HG02973 (cell line): ENCODE measurements around the gene USP11.
"Not testable (repeated sequence)": the region's sequence is repeated elsewhere in the genome, so short reads cannot be mapped to it uniquely, and the experiment has no call there.

ENCODE experiments used
- ATAC-seq: cut with Tn5 transposase; IDR thresholded peaks from one replicate; pipeline ENCODE4 v1.9.1; 2021; ENCODE audit warnings: moderate library complexity; ENCODE audit not compliant: unreplicated experiment

Gene USP11

DNA sequence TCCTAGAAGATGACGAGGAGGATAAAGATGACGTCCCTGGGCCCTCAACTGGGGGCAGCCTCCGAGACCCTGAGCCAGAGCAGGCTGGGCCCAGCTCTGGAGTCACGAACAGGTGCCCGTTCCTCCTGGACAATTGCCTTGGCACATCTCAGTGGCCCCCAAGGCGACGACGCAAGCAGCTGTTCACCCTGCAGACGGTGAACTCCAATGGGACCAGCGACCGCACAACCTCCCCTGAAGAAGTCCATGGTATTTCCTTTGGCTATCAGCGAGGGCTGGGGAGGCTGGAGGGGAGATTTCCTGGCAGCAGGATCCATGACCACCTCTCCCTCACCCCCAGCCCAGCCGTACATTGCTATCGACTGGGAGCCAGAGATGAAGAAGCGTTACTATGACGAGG lies 11.9 kb downstream of the USP11 start:
- no peak for ATAC-seq

DNA sequence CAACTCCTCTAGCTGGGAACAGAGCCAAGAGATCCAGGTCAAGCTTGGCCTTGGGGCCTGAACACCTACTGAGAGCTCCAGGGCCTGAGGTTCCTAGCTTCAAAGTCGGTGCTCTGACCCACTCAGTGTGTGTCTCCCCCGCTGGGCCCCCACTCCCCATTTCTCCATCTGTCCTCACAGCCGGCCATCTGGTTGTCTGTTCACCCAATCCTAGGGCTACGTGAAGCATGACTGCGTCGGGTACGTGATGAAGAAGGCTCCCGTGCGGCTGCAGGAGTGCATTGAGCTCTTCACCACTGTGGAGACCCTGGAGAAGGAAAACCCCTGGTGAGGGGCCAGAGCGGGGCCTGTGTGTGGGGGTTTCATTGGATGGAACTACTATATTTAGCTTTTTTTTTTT lies 12.3 kb downstream of the USP11 start:
- ATAC-seq: no peak

DNA sequence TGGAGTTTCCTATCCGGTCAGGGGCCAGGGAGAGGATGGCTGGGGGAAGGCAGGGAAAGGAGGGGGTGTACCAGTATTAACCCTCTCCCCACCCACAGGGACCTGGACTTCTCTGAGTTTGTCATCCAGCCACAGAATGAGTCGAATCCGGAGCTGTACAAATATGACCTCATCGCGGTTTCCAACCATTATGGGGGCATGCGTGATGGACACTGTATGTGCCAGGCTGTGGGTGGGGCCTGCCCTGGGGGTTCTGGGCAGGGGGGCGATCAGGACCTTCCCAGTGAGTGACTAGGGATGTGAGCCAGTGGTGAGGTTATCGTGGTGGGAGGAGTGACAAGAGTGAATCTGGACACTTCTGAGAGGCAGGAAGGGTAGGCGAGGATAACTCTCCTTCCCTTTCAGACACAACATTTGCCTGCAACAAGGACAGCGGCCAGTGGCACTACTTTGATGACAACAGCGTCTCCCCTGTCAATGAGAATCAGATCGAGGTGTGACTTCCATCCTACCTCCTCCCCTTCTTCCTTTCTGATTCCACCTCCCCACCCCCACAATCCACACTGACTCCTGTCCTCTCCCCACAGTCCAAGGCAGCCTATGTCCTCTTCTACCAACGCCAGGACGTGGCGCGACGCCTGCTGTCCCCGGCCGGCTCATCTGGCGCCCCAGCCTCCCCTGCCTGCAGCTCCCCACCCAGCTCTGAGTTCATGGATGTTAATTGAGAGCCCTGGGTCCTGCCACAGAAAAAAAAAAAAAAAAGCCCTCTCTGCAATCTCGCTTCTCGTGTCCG lies 14.6 kb downstream of the USP11 start:
- ATAC-seq: no peak

DNA sequence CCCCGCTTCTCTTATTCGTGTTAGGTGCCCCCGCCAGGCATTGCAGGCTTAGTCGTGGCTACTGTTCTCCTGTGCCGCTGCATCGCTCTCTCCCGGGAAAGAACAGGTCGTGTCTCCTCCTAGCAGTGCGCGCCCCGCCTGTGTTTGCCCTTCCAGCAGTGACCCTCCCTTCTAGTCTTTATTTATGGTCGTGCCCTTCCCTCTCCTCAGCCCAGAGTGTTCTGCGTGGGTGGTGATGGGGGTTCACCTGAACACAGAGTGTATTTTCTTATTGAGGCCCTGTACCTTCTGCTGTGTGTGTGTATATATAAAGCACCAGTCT lies 15.2 kb downstream of the USP11 start:
- no peak for ATAC-seq

DNA sequence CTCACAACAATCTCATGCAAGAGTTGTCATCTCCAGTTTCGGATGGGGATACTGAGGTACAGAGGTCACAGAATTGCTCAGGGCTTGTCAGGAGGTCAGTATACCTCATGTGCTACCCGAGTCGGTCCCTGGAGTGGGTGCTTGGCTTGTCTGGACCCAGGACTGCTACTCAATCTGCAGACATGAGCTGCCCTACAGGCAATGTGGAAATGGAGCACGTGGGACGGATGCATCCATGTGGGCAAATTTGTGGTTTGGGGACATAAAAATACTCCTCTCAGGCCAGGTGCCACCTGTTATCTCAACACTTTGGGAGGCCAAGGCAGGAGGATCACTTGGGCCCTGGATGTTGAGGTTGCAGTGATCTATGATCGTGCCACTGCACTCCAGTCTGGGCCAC lies 15.8 kb downstream of the USP11 start:
- no peak for ATAC-seq

DNA sequence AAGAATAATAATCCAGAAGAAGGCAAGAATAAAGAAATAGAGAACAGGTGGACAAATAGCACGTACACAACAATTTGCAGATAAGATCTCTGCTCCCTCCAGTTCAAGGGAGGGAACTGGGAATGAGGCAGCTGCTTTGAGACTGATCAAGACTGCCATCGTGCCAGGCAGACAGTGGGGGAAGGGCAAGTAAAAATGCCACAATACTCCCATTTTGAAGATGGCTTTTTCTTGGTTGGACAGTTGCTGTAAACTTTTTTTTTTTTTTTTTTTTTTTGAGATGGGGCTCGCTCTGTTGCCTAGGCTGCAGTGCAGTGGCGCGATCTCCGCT lies 17.2 kb downstream of the USP11 start:
- no peak for ATAC-seq

DNA sequence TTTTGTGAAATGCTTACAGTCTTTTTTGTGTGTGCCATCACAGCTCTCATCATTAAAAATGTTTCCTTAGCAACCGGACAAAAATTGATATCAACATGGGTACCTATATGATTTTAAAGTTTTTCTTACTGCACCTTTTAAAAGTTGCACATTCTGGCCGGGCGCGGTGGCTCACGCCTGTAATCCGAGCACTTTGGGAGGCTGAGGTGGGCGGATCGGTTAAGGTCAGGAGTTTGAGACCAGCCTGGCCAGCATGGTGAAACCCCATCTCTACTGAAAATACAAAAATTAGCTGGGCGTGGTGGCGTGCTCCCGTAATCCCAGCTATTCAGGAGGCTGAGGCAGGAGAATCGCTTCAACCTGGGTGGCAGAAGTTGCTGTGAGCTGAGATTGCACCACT lies 24.8 kb downstream of the USP11 start:
- not testable (repeated sequence) for ATAC-seq

DNA sequence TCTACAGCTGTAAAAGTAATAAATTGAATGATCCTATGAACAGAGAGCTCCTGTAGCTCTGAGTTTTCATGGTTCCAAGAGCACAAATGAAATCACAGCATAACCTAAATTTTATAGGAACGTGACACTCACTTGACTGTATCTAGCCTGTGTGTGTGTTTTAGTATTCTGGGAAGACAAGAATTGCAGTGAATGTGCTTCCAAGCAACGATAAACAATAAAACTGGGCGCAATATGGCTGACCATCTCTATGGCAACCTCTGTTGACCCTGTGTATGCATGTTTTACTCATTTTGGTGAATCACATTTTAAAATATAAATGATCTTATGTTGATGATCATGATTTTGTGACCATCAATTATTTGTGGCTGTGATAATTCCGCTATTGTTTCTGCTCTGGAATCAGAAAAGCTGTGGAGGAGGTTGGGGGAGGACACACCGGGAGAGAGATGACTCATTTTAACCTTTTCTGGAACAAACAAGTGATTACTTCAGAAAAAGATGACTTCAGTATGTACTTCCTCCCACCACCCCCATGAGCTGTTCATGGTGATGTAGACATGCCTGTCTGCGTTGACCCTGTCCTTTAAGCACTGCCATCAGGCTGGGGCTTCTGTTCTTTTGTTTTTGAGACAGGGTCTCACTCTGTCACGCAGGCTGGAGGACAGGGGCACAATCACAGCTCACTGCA lies 31.8 kb downstream of the USP11 start:
- no peak for ATAC-seq

DNA sequence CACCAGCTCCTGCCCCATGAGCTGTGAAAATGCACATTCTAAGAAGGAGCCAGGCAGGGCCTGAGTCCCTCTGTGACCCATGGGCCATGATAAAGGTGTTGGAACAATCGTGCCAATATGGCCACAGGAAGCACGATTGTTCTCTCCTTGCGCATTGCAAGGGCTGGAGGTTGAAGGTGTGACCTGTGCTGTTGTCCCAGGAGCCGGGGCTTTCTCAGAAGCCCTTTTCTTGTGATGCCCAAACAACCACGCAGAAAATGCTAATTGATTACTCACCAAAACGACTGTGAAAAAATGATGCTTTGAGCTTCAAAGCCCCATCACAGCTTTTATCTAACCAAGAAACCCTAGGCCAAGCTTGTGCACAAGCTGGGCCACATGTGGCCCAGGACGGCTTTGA lies 33.8 kb downstream of the USP11 start:
- ATAC-seq: no peak

DNA sequence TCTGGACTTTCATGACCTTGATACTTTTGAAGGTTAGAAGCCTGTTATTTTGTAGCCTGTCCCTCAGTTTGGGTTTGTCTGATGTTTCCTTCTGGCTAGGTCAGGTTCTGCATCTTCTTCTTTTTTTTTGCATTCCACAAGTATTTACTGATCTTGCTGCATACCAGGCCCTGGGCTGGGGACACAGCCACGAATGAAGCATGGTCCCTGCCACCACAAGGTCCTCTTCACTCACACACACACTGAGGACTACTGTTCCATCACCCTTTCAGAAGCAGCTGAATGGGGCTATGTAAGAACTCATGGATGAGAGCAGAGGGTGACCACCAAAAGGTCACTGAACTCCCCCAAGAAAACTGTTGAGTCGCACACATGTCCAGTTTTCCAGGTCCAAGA lies 39.2 kb downstream of the USP11 start:
- no peak for ATAC-seq

DNA sequence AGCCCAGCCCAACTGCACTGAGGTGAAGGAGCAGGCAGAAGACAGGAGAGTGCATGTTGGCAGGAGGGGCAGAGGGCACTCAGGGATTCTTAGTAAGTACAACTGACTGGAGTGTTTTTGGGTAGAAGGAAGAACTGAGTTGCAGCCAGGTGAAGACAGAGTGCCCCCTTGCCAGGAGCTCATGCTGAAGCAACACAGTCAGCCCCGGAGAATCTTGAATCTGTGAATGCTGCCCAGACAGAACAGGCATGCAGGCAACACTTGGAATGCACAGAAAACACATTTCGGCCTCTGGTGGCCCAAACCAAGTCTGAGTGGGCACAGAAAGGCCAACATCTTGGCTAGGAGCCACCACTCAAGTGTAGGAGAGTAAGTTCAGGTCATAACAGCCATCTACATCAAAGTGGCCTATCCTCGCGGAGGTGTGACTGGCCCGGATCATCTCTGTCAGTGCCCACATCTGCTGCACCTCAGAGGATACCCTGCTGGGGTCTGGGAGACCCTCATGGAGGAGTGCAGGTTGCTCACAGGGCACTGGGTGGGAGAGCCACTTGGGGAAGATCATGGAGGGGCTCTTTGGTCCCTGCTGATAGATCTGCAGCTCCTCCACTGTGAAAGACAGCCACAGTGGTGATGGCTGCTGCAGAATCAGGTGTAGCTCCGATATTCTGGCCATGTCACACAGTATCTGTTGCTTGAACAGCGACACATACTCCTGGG lies 40.4 kb downstream of the USP11 start:
- ATAC-seq: no peak

DNA sequence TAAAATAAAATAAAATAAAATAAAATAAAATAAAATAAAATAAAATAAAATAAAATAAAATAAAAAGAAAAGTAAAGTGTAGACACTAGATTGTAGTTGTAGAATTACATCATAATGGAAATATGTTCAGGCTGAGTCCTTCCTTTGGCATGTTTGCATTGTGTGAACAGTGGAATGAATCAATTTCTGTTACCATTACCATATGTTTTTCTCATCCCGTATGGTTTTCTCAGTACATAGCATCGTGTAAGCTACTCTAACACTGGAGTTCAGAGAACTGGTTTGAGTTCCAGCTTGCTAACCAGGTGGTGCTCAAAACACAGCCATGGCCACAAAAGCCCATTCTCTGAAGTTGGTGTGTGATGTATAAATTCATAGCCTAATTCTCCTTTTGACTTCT lies 45.9 kb downstream of the USP11 start:
- no peak for ATAC-seq

DNA sequence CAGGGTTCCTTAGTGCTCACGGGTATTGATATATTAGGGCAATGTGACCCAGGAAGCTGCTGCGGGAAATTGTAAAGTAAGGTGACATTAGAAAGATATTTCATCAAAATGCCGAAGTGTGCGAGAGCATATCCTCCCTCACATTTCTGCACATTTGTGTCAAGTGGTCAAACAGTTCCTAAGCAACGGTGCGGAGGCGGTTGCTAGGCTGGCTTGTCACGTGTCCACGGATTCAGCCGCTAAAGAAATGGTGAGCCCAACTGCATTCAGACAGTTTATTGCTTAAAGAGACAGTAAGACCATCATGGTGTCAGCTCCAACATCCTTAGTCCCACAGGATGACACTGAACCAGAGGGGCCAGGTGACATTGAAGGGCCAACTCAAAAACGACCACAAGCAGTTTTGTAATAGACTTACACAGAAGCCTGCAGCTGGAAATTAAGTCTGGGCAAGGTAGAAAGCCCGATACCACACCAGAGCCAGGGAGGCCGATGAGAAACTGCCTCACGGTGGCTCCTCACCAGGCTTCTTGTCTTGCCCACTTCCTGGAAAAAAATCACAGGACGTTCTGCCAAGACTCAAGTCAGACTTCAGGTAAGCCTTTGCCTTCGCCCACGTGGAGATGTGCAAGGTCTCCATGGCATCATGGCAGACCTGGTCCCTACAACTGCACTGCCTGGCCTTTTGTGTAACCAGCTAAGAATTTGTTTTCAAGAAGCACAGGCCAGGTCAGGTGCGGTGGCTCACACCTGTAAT lies 50.4 kb downstream of the USP11 start:
- no peak for ATAC-seq

DNA sequence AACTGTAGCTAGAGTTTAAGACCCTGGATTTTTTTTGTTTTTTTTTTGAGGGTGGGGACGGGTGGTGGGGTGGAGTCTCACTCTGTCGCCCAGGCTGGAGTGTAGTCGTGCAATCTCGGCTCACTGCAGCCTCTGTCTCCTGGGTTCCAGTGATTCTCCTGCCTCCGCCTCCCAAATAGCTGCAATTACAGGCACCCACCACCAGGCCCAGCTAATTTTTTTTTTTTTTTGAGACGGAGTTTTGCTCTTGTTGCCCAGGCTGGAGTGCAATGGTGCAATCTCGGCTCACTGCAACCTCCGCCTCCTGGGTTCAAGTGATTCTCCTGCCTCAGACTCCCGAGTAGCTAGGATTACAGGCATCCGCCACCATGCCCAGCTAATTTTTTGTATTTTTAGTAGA lies 51.8 kb downstream of the USP11 start:
- not testable (repeated sequence) for ATAC-seq

DNA sequence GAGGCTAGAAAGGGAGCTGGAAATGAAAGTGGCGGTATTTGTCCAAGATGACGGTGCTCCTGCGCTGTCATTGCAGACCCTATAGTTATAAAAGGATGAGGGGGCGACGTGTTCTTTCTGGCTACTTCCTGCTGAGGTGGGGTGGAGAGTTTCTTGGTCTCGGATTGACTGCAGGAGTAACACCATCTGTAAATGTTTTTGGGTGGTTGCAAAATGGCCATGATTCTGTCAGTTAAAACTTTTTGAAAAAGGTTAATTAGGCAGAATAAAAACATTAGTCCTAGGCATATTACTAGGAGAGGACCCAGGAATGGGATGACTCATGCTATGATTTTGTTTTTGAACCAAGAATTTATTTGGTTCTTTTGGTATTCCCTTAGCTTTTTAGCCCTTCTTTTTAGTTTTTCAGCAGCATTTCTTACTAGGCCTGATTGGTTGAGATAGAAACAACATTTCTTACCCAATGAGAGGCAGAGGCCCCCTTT lies 53.1 kb downstream of the USP11 start:
- ATAC-seq: no peak

DNA sequence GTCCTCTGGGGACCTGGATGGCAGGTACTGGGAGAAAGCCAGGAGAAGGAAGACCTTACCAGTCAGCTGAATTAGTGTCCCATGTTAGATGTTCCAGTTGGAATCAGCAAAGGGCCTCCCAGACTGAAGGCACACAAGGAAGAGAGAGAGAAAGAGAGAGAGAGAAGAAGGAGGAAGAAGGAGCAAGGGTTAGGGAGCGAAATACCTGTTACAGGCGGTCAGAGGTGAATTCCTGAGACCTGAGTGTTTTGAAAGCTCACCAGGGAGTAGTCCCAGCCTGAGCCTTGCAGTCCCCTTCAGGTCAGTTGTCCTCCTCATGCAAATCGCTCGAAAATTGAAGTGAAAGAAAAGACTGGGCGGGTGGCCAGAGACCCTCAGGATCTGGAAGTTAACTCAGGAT lies 60.3 kb downstream of the USP11 start:
- ATAC-seq: no peak

DNA sequence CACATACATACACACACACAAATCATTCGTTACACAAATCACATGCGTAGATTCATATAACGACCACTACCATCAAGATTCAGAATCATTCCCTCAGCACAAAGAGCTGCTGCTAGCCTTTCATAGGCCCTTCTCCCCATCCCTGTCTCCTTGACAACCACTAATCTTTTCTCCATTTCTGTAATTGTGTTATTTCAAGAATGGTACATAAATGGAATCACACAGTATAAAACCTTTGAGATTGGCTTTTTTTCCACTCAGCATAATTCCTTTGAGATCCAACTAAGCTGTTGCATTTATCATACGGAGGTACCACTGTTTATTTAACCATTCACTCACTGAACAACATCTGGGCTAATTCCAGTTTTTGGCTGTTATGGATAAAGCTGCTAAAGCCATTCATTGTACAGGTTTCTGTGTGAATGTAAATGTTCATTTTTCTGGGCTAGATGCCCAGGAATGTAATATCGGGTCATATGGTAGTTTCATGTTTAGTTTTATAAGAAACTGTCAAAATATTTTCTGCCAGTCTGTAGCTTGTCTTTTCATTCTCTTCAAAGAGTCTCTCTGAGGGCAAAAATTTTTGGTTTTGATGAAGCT lies 64.1 kb downstream of the USP11 start:
- ATAC-seq: no peak

DNA sequence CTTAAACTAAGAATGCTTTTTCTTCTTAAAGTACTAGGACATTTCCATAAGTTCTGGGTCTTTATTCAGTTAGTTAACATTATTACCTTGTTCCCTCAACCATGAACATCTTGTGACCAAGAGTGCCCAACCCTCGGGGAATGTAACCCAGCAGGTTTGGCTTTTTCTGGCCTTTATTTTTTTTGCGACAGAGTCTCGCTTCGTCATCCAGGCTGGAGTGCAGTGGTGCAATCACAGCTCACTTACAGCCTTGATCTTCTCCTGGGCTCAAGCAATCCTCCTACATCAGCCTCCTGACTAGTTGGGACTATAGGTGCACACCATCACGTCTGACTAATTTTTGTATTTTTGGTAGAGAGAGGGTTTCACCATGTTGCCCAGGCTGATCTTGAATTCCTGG lies 65.1 kb downstream of the USP11 start:
- no peak for ATAC-seq
